GM19463 (cell line): Measurements from ENCODE around the gene KRT14.
"Not testable (repeated sequence)": the region's sequence is repeated elsewhere in the genome, so short reads cannot be mapped to it uniquely, and the experiment has no call there.

Experiments
- ATAC-seq: cut with Tn5 transposase; IDR thresholded peaks from one replicate; pipeline ENCODE4 v1.9.1; 2021; ENCODE audit warnings: mild to moderate bottlenecking, moderate library complexity; ENCODE audit not compliant: unreplicated experiment

KRT14 gene

DNA sequence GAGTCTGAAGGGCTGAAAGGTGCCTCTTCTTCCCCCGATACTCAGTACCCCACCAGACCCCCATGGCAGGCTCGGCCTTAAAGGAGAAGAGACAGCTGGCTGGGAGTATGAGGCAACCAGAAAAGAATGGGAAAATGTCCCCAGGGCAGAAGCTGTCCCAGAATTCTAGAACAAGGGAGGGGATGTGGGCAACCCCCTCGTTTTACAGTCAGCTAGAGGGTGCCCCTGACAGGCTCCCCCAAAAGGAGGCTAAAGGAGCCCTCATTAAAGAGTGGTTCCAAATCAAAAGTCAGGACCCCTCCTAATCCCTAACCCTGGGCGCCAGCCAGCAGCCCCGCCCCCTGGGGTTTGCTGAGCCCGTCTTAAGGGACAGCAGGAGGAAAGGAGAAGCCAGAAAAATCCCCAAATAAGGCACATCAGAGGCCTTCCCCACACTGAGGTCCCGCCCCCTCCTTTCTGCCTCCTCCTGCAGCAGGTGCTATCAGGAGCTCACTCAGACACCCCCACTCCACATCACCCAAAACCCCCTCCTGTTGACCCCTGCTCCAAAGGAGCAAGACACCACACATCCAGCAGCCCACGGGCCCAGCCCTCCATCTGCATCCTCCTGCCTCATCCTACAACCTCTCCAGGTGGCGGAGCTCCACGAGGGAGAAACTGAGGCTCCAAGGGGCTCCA lies 36.6 kb upstream of the KRT14 start:
- not testable (repeated sequence) for ATAC-seq

DNA sequence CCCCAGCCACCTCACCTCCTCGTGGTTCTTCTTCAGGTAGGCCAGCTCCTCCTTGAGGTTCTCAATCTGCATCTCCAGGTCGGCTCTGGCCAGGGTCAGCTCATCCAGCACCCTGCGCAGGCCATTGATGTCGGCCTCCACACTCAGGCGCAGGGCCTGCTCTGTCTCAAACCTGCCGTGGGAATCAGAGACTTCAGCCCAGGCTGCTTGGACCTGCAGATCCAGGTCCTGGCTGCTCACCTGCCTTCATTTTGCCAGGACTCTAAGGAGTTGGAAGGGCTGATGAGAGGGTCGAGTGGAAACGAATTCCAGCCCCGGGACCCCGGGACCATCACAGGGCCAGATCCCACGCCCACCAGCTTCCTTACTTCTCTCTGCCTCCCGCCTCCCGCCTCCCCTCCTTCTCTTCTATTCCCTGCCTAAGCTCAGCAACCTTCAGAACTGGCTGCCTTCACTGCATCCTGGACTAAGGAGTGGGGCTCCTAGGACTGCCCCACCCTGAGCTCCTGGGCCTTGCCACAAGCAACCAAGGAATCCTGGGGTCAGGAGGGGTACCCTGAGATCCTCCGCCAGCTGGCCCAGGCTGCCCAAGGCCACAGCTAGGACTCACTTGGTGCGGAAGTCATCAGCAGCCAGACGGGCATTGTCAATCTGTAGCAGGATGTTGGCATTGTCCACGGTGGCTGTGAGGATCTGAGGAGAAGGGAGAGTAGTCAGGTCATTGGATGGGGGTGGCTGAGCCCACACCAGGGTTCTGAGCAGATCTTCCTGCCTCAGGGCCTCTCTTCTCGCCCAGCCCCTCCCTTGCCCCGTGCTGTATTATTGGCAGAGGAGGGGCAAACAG lies 35.9 kb upstream of the KRT14 start:
- ATAC-seq: not testable (repeated sequence)

DNA sequence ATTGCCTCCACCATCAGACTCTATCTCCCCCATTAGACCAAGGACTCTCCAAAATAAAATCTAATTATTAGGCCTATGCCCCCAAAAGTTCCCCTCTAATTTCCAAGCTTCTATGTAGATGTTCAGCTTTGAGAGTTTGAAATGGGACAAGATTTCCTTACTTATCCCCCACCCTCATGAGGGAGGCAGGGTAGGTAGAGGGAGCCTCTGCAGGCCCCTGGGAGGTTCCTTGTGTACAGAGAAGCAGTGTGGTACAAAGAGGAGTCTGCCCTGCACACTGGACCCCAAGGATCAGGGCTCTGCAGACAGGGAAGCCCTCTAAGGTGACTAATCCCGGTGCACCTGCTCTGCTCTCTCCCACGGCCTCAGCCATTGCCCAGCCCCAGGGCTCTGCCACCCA lies 35.2 kb upstream of the KRT14 start:
- ATAC-seq: no peak

DNA sequence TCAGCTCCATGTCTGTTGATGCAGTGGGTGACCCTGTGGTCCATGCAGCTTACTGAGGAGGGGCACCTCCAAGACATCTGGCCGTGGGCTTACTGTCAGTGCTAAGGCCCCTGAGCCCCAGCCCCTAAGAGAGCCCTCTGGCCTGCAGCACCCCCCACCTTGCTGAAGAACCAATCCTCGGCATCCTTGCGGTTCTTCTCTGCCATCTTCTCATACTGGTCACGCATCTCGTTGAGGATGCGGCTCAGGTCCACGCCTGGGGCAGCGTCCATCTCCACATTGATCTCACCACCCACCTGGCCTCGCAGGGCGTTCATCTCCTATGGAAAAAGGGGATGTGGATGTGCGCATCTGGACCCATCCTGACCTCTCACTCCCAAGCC lies 34.7 kb upstream of the KRT14 start:
- not testable (repeated sequence) for ATAC-seq

DNA sequence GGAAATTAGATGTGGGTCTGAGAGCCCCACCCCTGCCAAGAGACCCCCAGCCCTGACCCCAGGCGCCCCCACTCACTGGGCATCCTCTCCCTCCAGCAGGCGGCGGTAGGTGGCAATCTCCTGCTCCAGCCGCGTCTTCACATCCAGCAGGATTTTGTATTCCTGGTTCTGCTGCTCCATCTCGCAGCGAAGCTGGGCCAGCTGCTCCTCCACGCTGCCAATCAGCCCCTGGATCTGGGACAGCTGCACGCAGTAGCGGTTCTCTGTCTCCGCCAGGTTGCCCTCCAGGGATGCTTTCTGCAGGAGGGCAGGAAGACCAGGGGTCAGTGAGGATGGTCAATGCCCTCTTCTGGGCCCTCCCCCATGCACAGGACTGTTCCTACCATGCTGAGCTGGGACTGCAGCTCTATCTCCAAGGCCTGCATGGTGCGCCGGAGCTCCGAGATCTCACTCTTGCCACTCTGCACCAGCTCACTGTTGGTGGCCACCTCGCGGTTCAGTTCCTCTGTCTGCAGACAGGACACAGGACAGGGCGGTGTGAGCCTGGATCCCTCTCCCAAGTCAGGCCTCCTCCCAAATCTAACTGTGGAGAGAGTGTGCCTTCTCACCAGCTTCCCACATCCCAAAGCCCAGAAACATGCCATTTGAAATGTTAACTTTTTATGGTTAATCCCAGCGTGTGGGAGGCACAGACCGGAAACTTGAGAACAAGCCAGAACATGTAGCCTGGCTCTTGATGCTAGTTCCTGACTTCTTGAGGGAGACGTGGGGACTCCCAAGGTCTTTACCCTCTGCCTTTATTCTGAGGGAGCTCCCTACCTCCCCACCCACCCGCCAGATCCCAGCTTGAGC lies 34.1 kb upstream of the KRT14 start:
- ATAC-seq: no peak

DNA sequence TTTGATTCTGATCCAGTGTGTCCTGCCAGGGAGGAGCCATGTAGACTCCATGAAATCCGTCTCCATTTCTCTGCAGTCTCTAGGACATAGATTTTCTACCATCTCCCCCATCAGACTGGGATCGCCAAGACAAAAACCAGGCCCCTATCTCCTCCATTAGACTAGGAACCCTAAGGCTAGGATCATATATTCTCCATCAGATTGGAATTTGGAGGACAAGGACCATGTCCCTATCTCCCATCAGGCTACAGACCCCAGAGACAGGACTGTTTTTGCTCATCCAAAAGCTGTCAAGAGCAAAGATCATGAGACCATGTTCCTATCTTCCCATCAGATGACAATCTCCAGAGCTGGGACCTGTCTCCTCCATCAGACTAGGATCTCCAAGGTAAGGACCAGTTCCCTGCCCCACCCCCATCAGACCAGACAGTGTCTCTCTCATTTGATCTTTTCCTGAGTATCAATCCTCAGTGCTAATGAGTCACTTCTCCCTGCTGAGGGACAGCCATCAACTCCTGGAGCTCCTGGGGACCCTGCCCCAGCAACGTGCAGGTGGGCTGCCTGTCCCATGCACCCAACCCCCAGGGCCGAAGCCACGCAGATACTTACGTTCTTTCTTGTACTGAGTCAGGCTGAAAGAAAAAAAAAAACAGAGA lies 33.4 kb upstream of the KRT14 start:
- ATAC-seq: not testable (repeated sequence)

DNA sequence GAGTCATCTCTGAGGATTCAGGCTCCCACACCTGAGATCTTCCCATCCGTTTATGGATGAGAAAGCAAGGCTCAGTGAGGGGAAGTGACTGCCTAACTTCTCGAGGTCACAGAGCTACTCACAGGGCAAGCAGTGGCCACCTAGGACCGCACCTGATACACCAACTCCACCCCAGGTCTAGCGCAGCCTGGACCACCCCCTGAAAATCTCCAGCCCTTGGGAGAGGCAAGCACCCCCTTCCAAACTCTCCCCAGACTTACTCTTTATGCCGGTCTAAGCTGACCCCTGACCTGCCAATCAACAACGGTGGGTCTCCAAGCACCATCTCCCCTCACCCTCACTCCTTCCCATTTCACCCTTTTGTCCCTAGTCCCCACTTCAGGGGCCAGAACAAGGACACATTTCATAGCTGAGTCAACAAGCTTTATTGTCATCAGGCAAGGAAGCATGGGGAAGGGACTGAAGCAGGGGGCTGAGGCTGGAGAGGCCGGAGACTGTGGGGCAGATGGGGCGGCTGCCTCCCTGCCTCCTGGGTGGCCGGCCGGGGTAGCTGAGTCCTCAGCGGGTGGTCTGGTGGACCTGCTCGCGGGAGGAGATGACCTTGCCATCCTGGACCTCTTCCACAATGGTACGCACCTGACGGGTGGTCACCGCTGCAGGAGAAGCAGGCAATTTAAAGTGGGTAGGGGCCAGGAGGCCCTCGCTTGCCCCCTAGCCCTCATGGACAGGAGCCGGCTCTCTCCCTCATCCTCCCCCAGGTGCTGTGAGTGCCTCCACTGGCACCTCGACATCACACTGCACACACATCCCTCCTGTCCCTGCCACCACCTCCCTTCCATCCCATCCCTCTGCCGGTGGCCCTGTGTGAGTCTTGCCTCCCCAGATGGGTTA lies 32.6 kb upstream of the KRT14 start:
- no peak for ATAC-seq

DNA sequence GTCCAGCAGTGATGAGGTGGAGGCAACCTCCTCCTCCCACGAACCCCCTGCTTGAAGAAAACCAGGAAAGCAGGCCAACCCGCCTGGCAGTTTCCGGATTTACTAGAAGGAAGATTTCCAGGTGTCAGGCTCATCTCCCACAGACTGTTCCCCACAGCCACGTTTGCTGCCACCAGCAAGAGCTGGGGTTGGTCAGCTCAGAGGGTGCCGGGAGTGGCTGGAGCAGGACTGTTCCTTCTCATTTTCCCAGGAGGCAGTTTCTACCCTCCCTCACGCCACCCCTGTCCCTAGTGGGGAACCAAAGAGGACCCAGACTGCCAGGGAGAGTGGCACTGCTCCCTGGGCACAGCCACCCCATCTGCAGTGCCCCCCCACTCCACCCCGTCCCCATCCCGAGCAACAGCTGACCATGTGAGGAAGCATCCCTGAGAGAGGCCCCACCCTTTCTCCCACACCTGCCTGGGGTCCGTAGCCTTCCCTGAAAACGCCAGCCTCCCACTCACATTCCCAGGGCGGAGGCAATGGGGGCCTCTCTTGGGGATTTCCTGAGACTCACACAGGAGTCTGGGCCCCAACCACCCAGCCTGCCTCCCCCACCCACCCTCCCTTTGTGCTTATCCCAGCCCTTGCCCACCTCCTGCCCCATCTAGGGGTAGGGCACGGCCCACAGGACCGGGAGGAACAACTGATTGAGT lies 31.8 kb upstream of the KRT14 start:
- no peak for ATAC-seq

DNA sequence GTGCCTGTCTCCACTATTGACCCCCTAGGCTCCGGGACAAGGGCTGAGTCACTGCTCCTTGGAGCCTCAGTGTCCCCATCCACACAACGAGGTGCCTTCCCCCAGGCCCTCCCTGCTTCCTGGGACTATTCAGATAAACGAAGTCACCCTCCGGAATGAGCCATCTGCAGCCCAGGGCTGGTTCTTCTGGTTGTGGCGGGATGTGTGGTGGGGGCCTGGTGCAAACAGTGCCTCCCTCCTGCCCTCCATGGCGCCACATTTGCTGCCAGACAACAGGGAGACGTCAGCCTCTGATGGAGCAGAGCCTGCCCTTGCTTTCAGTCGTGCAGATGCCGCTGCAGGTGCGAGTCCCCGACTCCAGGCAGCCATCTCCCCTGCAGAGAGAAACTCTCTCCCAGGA lies 31.0 kb upstream of the KRT14 start:
- ATAC-seq: no peak

DNA sequence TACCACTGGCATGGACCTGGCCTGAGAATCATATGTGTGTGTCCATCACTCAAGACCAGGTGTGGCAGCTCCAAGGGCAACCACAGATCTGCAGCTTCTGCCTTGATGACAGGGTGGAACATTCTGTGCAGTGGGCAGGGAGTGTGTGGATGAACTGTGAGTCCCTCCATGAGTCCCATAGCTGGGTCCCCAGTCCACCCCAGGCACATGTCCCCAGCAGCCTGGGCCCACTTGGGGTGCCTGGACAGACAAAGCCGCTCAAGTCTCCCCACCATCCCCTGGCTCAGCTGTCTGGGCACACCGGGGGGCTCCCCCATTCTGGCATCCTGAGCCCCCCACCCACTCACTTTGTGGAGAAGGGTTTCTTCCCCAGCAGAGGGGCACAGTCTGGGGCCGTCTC lies 30.4 kb upstream of the KRT14 start:
- no peak for ATAC-seq

DNA sequence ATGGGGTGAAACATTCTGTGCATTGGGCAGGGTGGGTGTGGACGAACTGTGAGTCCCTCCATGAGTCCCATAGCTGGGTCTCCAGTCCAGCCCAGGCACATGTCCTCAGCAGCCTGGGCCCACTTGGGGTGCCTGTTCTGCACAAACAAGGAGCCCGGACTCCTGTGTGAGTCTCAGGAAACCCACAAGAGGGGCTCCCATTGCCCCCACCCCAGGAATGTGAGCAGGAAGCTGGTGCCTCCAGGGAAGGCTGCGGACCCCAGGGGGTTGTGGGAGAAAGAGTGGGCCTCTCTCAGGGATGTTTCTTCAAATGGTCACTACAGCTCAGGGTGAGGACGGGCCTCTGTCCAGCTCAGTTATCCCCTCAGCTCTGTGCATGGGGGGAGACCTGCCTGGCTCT lies 29.8 kb upstream of the KRT14 start:
- not testable (repeated sequence) for ATAC-seq

DNA sequence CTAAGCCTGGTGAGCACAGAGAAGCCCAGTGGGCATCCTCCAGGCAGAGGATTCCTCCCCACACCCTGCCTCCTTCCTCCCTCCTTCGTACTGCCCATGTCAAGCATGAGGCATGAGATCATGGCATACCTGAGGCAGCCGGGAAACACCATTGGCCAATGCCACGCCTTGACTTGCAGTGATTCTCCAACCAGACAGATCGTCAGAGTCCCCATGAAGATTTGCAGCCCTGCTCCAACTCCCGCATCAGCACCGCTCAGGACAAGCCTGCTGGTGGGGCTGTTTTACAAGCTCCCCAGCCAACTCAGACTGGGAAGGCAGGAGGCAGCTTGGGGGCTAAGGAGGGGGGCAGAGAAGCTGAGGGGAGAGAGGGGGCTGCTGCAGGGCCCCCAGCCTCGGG lies 28.8 kb upstream of the KRT14 start:
- no peak for ATAC-seq

DNA sequence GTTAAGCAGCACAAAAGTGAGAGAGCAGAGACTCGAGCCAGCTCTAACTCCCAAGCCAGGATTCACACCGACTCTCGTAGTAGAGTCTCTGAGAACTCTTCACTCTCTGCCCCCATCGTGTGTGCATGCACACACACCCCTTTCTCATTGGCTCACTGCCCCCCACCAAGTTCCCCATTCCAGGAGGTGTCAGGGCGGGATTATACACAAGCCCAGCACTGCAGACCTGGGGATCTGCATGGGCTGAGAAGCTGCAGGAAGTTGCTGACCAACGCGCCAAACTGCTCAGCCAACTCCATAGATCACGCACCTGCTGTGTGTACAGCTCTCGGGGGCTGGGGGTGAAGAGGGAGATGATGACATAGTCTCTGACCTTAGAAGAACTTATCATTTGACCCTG lies 28.1 kb upstream of the KRT14 start:
- ATAC-seq: not testable (repeated sequence)

DNA sequence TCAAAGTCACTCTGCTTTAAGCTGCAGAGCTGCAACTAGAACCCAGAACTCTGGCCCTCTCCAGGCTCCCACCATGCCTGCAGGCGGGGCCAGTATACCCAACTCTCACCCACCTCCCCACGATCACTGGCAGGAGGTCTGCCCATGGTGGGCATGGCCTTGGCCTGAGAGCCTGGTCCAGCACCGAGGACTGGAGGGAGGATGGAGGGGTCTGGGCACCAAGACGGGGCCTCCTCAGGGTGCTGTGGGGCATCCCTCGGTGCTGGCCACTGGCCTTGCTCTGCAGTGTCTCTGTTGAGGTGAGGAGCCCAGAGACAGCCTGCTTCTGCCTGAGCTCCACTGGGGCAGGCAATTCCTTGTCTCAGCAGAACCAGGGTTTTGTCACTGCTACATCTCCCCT lies 27.4 kb upstream of the KRT14 start:
- ATAC-seq: no peak

DNA sequence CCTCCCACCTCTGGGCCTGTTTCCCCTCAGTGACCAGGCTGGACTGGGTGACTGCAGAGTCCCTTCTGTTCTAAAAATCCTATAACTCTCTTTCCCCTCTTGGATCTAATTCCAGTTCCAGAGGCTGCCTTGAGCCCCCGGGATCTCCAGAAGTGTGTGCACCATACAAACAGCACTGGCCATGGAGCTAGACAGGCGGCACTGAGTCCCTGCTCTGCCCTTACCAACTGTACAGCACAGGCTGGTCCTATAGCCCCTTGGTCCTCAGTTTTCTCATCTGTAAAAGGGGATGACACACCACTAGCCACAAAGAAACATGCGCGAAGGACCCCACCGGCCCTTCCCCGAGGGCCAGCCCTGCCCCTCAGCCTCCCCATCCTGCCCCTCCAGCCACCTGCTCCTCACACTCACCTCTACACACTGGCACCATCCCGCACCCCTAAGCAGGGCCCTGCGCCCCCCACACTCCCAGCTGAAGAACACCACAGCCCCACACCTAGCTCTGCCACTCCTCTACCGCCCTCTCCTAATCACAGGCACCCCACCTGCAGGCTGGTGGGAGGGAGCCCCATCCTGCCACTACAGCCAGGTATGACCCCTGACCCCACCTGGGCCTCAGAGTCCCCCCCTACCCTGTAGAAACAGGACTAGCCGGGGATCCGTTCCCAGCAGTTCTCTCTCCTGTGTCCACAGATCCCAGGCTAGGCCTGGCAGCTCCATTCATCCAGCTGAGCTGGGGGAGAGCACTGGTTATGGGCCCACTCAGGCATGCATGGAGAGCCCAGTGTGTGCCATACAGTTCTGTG lies 26.8 kb upstream of the KRT14 start:
- no peak for ATAC-seq

DNA sequence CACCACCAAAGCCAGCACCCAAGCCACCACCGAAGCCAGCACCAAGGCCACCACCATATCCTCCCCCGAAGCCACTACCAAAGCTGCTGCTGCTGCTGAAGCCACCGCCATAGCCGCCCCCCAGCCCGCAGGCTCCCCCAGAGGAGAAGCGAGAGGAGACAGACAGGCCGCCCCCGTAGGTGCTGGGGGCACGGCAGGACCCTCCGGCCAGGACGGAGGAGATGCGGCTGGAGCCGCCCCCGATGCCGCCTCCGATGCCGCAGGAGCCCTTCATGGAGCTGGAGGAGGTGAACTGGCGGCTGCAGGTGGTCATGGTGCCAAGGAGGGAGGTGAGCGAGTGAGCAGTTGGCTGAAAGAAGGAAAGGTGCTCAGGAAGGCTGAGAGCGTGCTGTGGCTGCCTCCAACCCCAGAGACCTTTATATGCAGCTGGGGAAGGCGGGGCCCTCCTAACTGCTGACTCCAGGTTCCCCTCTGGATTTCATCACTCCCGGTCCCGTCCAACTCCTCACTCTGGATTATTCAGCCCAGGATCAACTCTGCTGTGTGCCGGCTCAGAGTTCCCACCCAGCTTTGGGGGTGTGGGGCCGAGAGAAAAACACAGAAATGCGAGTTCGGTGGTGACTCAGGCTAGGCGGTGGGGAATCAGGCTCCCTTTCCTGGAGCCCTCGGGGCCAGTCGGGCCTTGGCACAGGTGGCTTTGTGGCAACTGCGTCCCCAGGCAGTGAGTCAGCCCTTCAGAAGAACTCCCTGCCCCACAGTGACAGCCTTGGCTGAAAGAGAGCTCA lies 25.9 kb upstream of the KRT14 start, which contains the start of gene KRT16:
TSS of gene KRT16 (minus strand) at position 392 of the 785 bp plus-strand sequence. CDS start at position 313, 79 bp downstream.
- not testable (repeated sequence) for ATAC-seq

DNA sequence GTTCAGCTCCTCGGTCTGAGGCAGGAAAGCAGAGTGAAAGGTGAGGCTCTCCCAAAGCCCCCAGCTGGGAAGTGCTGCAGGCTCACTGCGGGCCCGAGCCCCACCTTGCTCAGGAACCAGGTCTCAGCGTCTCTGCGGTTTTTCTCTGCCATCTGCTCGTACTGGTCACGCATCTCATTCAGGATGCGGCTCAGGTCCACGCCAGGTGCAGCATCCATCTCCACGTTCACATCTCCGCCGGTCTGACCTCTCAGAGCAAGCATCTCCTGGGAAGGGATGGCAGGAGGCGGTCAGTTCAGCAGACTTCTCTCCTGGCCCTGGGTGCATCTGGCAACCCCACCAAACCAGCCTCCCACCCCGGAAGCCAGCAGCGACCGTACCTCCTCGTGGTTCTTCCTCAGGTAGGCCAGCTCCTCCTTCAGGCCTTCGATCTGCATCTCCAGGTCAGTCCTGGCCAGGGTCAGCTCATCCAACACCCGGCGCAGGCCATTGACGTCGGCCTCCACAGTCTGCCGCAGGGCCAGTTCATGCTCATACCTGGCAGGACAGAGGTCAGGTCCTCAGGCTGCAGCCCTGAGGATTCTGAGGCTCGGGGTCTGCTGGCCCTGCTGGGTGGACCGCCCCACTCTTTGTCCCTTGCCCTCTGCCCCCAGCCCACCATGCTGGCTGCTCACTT lies 24.4 kb upstream of the KRT14 start:
- ATAC-seq: no peak
